ENCODE data around the gene NOL11. TPM values are rescaled to one million over a fixed set of nuclear protein-coding genes. Genes with fewer than 3 reads are reported as not detected.

NOL11 gene
- polyA plus RNA-seq, 3 donors, result 5.2 to 11.4 (median 6.1) TPM

DNA sequence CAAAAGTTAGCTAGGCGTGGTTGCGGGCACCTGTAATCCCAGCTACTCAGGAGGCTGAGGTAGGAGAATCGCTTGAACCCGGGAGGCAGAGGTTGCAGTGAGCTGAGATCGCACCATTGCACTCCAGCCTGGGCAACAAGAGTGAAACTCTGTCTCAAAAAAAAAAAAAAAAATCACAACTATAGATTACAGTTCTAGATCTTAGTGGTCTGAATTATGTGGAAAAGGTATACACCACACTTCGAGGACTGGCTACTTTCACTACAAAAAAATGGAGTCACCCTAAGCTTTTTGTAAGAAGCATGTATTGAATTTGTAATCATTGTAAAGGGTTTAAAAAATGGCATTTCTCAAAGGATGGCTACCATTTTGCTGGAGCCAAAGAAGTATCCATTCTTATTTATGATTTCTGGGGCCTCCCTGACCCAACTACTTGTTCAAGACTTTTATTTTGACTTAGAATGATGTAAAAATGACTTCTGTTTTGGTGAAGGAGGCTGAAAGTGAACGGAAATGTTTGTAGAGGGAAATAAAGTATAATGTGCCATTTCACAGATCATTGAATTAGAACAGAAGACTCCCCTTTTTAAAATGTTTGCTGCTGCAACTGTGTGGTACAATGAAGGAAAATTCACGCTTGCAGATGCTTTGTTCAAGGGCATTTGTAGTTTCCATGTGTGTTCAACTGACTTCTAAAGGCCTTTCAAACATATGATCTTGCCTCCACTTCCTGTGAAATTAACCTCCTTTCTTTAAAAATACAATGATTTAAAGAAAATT, 37.1 kb upstream of the NOL11 start:
- no peak overlapping the region for H3K9ac ChIP-seq (ENCODE audit: insufficient read depth, low read length, poor library complexity, severe bottlenecking)
- WGBS (ENCODE audit: insufficient coverage), result no CpG with 5 or more reads among the region's 8 CpGs
- H3K36me3 ChIP-seq (replicated peaks in 1 of 2; ENCODE audit: control insufficient read depth in 1 of 2, insufficient read depth in 2 of 2, low read length in 2 of 2), result peaks cover 3 to 33% of the 10 kb centered on the region in 2 donors
- no peaks in the 10 kb centered on the region for H4K20me1 ChIP-seq (ENCODE audit: insufficient read depth, low read length)
- Mint-ChIP-seq H3K4me1 (no peaks in the 10 kb centered on the region), H3K27ac (no peak overlapping the region), H3K9me3 (no peaks in the 10 kb centered on the region), H3K27me3 (ENCODE audit: low read depth in 3 of 3) (peaks cover 0 to 5% (median 0%) of the 10 kb centered on the region in 3 donors), H3K36me3 (peaks cover 27 to 33% of the 10 kb centered on the region in 2 donors), H3K4me3 (no peak overlapping the region)
- no peaks in the 10 kb centered on the region for H3K9me3 ChIP-seq (replicated peaks in 1 of 2; ENCODE audit: control insufficient read depth in 1 of 2, insufficient read depth in 1 of 2, low read length in 2 of 2)
- no peak for TF ChIP-seq CTCF (IDR thresholded peaks at IDR 0.05)
- no peak overlapping the region for H3K27ac ChIP-seq (ENCODE audit: low read depth in 1 of 2, low read length in 2 of 2)
- no peaks in the 10 kb centered on the region for H3K4me1 ChIP-seq (ENCODE audit: control insufficient read depth in 1 of 2, insufficient read depth in 2 of 2, low read length in 2 of 2)
- no peaks in the 10 kb centered on the region for H3K27me3 ChIP-seq (ENCODE audit: control insufficient read depth in 2 of 2, insufficient read depth in 2 of 2, low read length in 2 of 2)
- DNase-seq, result no peak
- H3K79me2 ChIP-seq (ENCODE audit: insufficient read depth, low read length), result no peaks in the 10 kb centered on the region
- intact Hi-C loops (cut with micrococcal nuclease), result no loop called here
- no peak overlapping the region for H3K4me3 ChIP-seq (replicated peaks in 1 of 3; ENCODE audit: low read depth in 2 of 3, low read length in 3 of 3)
- no peak overlapping the region for H3K4me2 ChIP-seq (replicated peaks; ENCODE audit: extremely low read depth, low read length, poor library complexity, severe bottlenecking)
- no peak overlapping the region for H2AFZ ChIP-seq (ENCODE audit: insufficient read depth, low read depth, low read length, poor library complexity, severe bottlenecking)

GRCh38 chr17:67682196-67682595, 35.5 kb upstream of the NOL11 start:
- intact Hi-C loops (cut with micrococcal nuclease), result no loop called here
- Mint-ChIP-seq H3K9me3 (no peaks in the 10 kb centered on the region), H3K4me3 (no peak overlapping the region), H3K27ac (no peak overlapping the region), H3K4me1 (peaks cover 2% of the 10 kb centered on the region), H3K27me3 (ENCODE audit: low read depth in 3 of 3) (peaks cover 0 to 3% (median 0%) of the 10 kb centered on the region in 3 donors), H3K36me3 (peaks cover 23 to 24% of the 10 kb centered on the region in 2 donors)
- Histone ChIP-seq H3K27ac (ENCODE audit: low read depth in 1 of 2, low read length in 2 of 2) (no peak overlapping the region), H2AFZ (ENCODE audit: insufficient read depth, low read depth, low read length, poor library complexity, severe bottlenecking) (no peak overlapping the region), H3K9me3 (replicated peaks in 1 of 2; ENCODE audit: control insufficient read depth in 1 of 2, insufficient read depth in 1 of 2, low read length in 2 of 2) (no peaks in the 10 kb centered on the region), H4K20me1 (ENCODE audit: insufficient read depth, low read length) (no peaks in the 10 kb centered on the region), H3K79me2 (ENCODE audit: insufficient read depth, low read length) (no peaks in the 10 kb centered on the region), H3K4me1 (ENCODE audit: control insufficient read depth in 1 of 2, insufficient read depth in 2 of 2, low read length in 2 of 2) (no peaks in the 10 kb centered on the region), H3K9ac (ENCODE audit: insufficient read depth, low read length, poor library complexity, severe bottlenecking) (no peak overlapping the region), H3K4me3 (replicated peaks in 1 of 3; ENCODE audit: low read depth in 2 of 3, low read length in 3 of 3) (no peak overlapping the region), H3K27me3 (ENCODE audit: control insufficient read depth in 2 of 2, insufficient read depth in 2 of 2, low read length in 2 of 2) (no peaks in the 10 kb centered on the region), H3K36me3 (replicated peaks in 1 of 2; ENCODE audit: control insufficient read depth in 1 of 2, insufficient read depth in 2 of 2, low read length in 2 of 2) (peaks cover 4 to 26% of the 10 kb centered on the region in 2 donors), H3K4me2 (replicated peaks; ENCODE audit: extremely low read depth, low read length, poor library complexity, severe bottlenecking) (no peak overlapping the region)
- WGBS (ENCODE audit: insufficient coverage), result 100% methylated on average over 1 of the region's 2 CpGs
- no peak for TF ChIP-seq CTCF (IDR thresholded peaks at IDR 0.05)
- DNase-seq, result no peak
